Fibroblast of lung (primary cell): ENCODE measurements around the gene SYT17. TPM values are rescaled to one million over a fixed set of nuclear protein-coding genes. Genes with fewer than 3 reads are reported as not detected.

Experiments
- DNase-seq, 2 donors: peaks; one replicate each; pipeline versions ENCODE4 v3.0.0 to v3.0.0-alpha.2; 2010; ENCODE audit warnings: low read depth in 2 of 2
- H2AFZ ChIP-seq: 2 replicates; pipeline ENCODE4 v1.5.1; 2012; ENCODE audit warnings: low read length, control low read depth, inconsistent platforms
- H3K27ac ChIP-seq: 2 replicates; pipeline ENCODE4 v1.5.1; 2011; ENCODE audit warnings: low read length, control low read depth; ENCODE audit not compliant: insufficient read depth
- H3K27me3 ChIP-seq: 2 replicates; pipeline ENCODE4 v1.5.1; 2011; ENCODE audit warnings: mild to moderate bottlenecking, low read length; ENCODE audit not compliant: control insufficient read depth, insufficient read depth
- H3K36me3 ChIP-seq: 2 replicates; pipeline ENCODE4 v1.5.1; 2011; ENCODE audit warnings: low read length; ENCODE audit not compliant: control insufficient read depth, insufficient read depth
- H3K4me1 ChIP-seq: 2 replicates; pipeline ENCODE4 v1.5.1; 2011; ENCODE audit warnings: low read length; ENCODE audit not compliant: control insufficient read depth, insufficient read depth; ENCODE audit errors: extremely low read depth
- H3K4me2 ChIP-seq: 2 replicates; pipeline ENCODE4 v1.5.1; 2011; ENCODE audit warnings: low read length, control low read depth; ENCODE audit not compliant: insufficient read depth; ENCODE audit errors: extremely low read depth
- H3K4me3 ChIP-seq, 4 experiments: fragments of 200-600 bp in 1 of 4; sonication (generic) in 1 of 4; replicated peaks in 1 of 4; 2 replicates each; pipeline ENCODE4 v1.5.1; 2011 to 2016; ENCODE audit warnings: low read length in 4 of 4, low read depth in 3 of 4, mild to moderate bottlenecking in 3 of 4, control low read depth in 2 of 4, inconsistent platforms in 1 of 4, mixed read lengths in 1 of 4; ENCODE audit not compliant: insufficient read depth in 1 of 4; ENCODE audit errors: control extremely low read depth in 1 of 4
- H3K79me2 ChIP-seq: 2 replicates; pipeline ENCODE4 v1.5.1; 2012; ENCODE audit warnings: mild to moderate bottlenecking, low read length, inconsistent platforms; ENCODE audit not compliant: control insufficient read depth, insufficient read depth
- H3K9ac ChIP-seq: 2 replicates; pipeline ENCODE4 v1.5.1; 2011; ENCODE audit warnings: mild to moderate bottlenecking, low read length, control low read depth; ENCODE audit not compliant: insufficient read depth
- H3K9me3 ChIP-seq: 2 replicates; pipeline ENCODE4 v1.5.1; 2012; ENCODE audit warnings: low read depth, low read length; ENCODE audit not compliant: control insufficient read depth, insufficient read depth
- H4K20me1 ChIP-seq: 2 replicates; pipeline ENCODE4 v1.5.1; 2011; ENCODE audit warnings: low read length; ENCODE audit not compliant: control insufficient read depth, insufficient read depth; ENCODE audit errors: extremely low read depth
- CTCF ChIP-seq, 2 donors: IDR thresholded peaks in 1 of 2; conservative IDR thresholded peaks in 1 of 2; 1 replicate in 1 of 2; 2 replicates in 1 of 2; pipeline ENCODE4 v1.5.1; 2011 to 2012; ENCODE audit warnings: low read length in 2 of 2, control low read depth in 1 of 2, inconsistent platforms in 1 of 2, low read depth in 1 of 2, mild to moderate bottlenecking in 1 of 2
- EZH2 ChIP-seq: IDR thresholded peaks from 2 replicates; pipeline ENCODE4 v1.5.1; 2012; ENCODE audit warnings: low read length, control low read depth, mild to moderate bottlenecking; ENCODE audit errors: missing control alignments
- polyA plus RNA-seq, 2 donors: library from polyadenylated mRNA; depleted of rRNA in 1 of 2; stranded (reverse) in 1 of 2; unstranded in 1 of 2; fragments of >200 nt; gene quantifications; 2 replicates each; pipeline ENCODE4 v1.2.1, GENCODE V29; 2011 to 2012; ENCODE audit warnings: missing spikeins in 1 of 2
- total RNA-seq: library from RNA; depleted of rRNA; stranded (reverse); fragments of >200 nt; gene quantifications from 2 replicates; pipeline ENCODE4 v1.2.1, GENCODE V29; 2014

Gene SYT17
- total and polyA plus RNA-seq, 2 donors (not counting 1 experiment from before 2014, with no cell fraction given): 0.33 TPM; not detected in 1

GRCh38 chr16:19138601-19139000, 29.4 kb upstream of the SYT17 start:
- no peak for TF ChIP-seq CTCF (conservative IDR thresholded peaks at IDR 0.05 in 1 of 2, IDR thresholded peaks at IDR 0.05 in 1 of 2; ENCODE audit: low read depth in 1 of 2, low read length in 2 of 2)
- no peak for TF ChIP-seq EZH2
- peak; percentile 38 to 95 for DNase-seq
- Histone ChIP-seq H3K9ac (no peak overlapping the region), H3K27me3 (no peaks in the 10 kb centered on the region), H4K20me1 (no peaks in the 10 kb centered on the region), H3K36me3 (no peaks in the 10 kb centered on the region), H3K4me2 (no peak overlapping the region), H3K27ac (no peak overlapping the region), H2AFZ (no peak overlapping the region), H3K9me3 (no peaks in the 10 kb centered on the region), H3K4me3 (no peak overlapping the region), H3K79me2 (no peaks in the 10 kb centered on the region), H3K4me1 (peaks cover 18% of the 10 kb centered on the region)

GRCh38 chr16:19139436-19140091, 28.5 kb upstream of the SYT17 start:
- no peak for TF ChIP-seq CTCF (conservative IDR thresholded peaks at IDR 0.05 in 1 of 2, IDR thresholded peaks at IDR 0.05 in 1 of 2; ENCODE audit: low read depth in 1 of 2, low read length in 2 of 2)
- no peak for TF ChIP-seq EZH2
- no peaks in the 10 kb centered on the region for H3K36me3 ChIP-seq
- H3K9ac ChIP-seq: no peak overlapping the region
- no peak for DNase-seq
- no peak overlapping the region for H3K27ac ChIP-seq
- no peaks in the 10 kb centered on the region for H3K9me3 ChIP-seq
- peaks cover 2% of the 10 kb centered on the region for H3K27me3 ChIP-seq
- no peak overlapping the region for H3K4me3 ChIP-seq
- H4K20me1 ChIP-seq: no peaks in the 10 kb centered on the region
- no peaks in the 10 kb centered on the region for H3K79me2 ChIP-seq
- no peak overlapping the region for H3K4me2 ChIP-seq
- H3K4me1 ChIP-seq: peaks cover 18% of the 10 kb centered on the region
- no peak overlapping the region for H2AFZ ChIP-seq

- no peak overlapping the region for H3K9ac ChIP-seq
- H3K4me3 ChIP-seq: no peak overlapping the region
- H3K79me2 ChIP-seq: no peaks in the 10 kb centered on the region
- no peak overlapping the region for H3K4me2 ChIP-seq
- DNase-seq: no peak
- TF ChIP-seq EZH2 (no peak), CTCF (conservative IDR thresholded peaks at IDR 0.05 in 1 of 2, IDR thresholded peaks at IDR 0.05 in 1 of 2; ENCODE audit: low read depth in 1 of 2, low read length in 2 of 2) (no peak)
- peaks cover 18% of the 10 kb centered on the region for H3K4me1 ChIP-seq
- H4K20me1 ChIP-seq: no peaks in the 10 kb centered on the region
- H3K9me3 ChIP-seq: no peaks in the 10 kb centered on the region
- H2AFZ ChIP-seq: no peak overlapping the region
- peaks cover 3% of the 10 kb centered on the region for H3K27me3 ChIP-seq
- no peaks in the 10 kb centered on the region for H3K36me3 ChIP-seq
- H3K27ac ChIP-seq: no peak overlapping the region
Observed at GRCh38 chr16:19140396-19140795, 27.6 kb upstream of the SYT17 start.
